Measurements from ENCODE around the gene ETNK2.

- no peak for TF ChIP-seq CTCF (conservative IDR thresholded peaks at IDR 0.05; ENCODE audit: low read length)
- no peak for TF ChIP-seq EZH2phosphoT487 (IDR thresholded peaks at IDR 0.05; ENCODE audit: borderline replicate concordance, low read depth, low read length)
Measured at GRCh38 chr1:204084247-204084772, 67.5 kb downstream of the ETNK2 start.

Measured in OCI-LY7 (cell line).